ENCODE data around the gene TOMM40.
A peak's percentile ranks its signal among the peaks of the same experiment; 100 is the strongest.

Gene TOMM40

DNA sequence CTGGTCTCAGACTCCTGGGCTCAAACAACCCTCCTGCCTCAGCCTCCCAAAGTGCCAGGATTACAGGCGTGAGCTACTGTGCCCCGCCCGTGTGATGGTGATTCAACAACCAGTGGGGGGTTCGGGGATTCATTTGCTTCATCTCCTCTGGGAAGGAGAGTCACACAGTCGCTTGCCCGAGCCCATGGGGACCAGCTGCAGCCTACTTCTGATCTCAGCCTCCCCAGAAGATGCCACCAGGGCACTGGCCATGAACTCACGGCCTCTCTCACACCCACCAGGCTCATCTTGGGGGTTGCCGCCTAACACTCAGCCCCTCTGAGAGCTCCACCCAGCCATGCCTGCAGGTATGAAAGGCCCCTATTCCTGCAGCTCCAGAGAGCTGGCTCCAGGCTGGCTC lies 6.8 kb downstream of the TOMM40 start:
- Histone ChIP-seq H2BK12ac (ENCODE audit: low read length) (no peak overlapping the region), H3K4me2 (ENCODE audit: insufficient read depth, low read length, poor library complexity, severe bottlenecking) (no peak overlapping the region), H2BK5ac (ENCODE audit: low read length) (peak overlapping the region; percentile 78), H3K79me1 (ENCODE audit: low read depth, low read length) (peaks cover 15% of the 10 kb centered on the region), H2BK120ac (ENCODE audit: low read depth, low read length) (no peak overlapping the region), H3K4ac (ENCODE audit: low read length) (no peak overlapping the region), H2BK15ac (ENCODE audit: low read length) (no peak overlapping the region), H3K4me1 (ENCODE audit: control insufficient read depth in 2 of 2, insufficient read depth in 1 of 2, low read depth in 1 of 2, low read length in 2 of 2) (no peaks in the 10 kb centered on the region), H3K27me3 (ENCODE audit: control insufficient read depth in 3 of 3, insufficient read depth in 3 of 3, low read depth in 1 of 3, low read length in 3 of 3) (no peaks in the 10 kb centered on the region), H3K18ac (ENCODE audit: low read length) (no peak overlapping the region), H3K4me3 (ENCODE audit: low read length in 2 of 2) (no peak overlapping the region), H3K36me3 (replicated peaks in 1 of 2; ENCODE audit: control insufficient read depth in 2 of 2, insufficient read depth in 2 of 2, low read length in 2 of 2) (peaks cover 55 to 91% of the 10 kb centered on the region in 2 donors), H3K23ac (ENCODE audit: low read depth, low read length, poor library complexity) (no peak overlapping the region), H3K9me3 (replicated peaks in 1 of 2; ENCODE audit: control insufficient read depth in 2 of 2, insufficient read depth in 1 of 2, low read depth in 1 of 2, low read length in 2 of 2) (peaks cover 0 to 2% of the 10 kb centered on the region in 2 donors), H3K27ac (replicated peaks; ENCODE audit: low read length) (no peak overlapping the region), H3K14ac (ENCODE audit: low read length) (no peak overlapping the region), H3K9ac (ENCODE audit: low read depth, low read length, poor library complexity) (no peak overlapping the region), H4K91ac (ENCODE audit: low read depth, low read length, poor library complexity) (no peak overlapping the region), H2AK5ac (ENCODE audit: low read depth, low read length) (no peak overlapping the region), H4K8ac (ENCODE audit: low read depth, low read length) (no peak overlapping the region), H2AFZ (ENCODE audit: low read length) (no peak overlapping the region)
- WGBS, 2 donors (ENCODE audit: extremely low coverage in 2 of 2, insufficient read length in 2 of 2, insufficient replicate concordance in 1 of 2), result no CpG with 5 or more reads among the region's 8 CpGs
- DNase-seq (ENCODE audit: low spot score), result no peak

DNA sequence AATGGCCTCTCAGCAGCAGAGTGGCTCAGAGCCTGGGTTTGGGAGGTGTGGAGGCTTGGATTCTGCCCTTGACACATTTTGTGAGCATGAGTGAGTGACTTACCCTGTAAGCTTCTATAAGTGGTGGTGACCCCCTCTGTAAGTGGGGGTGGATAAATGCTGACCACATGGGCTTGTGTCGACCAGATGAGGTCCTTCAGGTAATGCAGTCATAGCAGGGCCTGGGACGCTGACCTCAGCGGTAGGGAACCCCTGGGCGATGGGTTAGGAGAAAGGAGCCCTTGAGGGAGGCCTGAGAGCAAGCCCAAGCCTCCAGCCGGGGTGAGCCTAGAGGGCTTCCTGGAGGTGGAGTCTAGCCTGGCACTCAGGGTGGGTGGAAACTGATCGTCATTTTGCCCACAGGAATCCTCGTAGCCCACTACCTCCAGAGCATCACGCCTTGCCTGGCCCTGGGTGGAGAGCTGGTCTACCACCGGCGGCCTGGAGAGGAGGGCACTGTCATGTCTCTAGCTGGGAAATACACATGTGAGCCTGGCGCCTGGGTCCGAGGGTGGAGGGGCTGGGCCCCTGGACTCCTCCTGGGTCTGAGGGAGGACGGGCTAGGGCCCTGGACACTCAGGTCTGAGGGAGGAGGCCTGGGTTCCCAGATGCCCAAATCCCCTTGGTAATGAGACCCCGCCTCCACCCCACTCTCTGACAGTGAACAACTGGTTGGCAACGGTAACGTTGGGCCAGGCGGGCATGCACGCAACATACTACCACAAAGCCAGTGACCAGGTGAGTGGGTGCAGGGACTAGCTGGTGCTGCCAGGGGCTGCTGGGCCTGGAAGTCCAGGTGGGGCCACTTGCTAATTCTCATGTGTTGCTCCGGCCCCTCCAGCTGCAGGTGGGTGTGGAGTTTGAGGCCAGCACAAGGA lies 9.5 kb downstream of the TOMM40 start:
- H2AK5ac ChIP-seq (ENCODE audit: low read depth, low read length), result no peak overlapping the region
- peaks cover 0 to 2% of the 10 kb centered on the region in 2 donors for H3K9me3 ChIP-seq (replicated peaks in 1 of 2; ENCODE audit: control insufficient read depth in 2 of 2, insufficient read depth in 1 of 2, low read depth in 1 of 2, low read length in 2 of 2)
- H2BK15ac ChIP-seq (ENCODE audit: low read length), result no peak overlapping the region
- H3K23ac ChIP-seq (ENCODE audit: low read depth, low read length, poor library complexity), result no peak overlapping the region
- H3K27ac ChIP-seq (replicated peaks; ENCODE audit: low read length), result no peak overlapping the region
- no peak overlapping the region for H2BK120ac ChIP-seq (ENCODE audit: low read depth, low read length)
- peaks cover 4 to 11% of the 10 kb centered on the region in 2 donors for H3K4me1 ChIP-seq (ENCODE audit: control insufficient read depth in 2 of 2, insufficient read depth in 1 of 2, low read depth in 1 of 2, low read length in 2 of 2)
- no peak overlapping the region for H3K4me3 ChIP-seq (ENCODE audit: low read length in 2 of 2)
- no peak overlapping the region for H2BK12ac ChIP-seq (ENCODE audit: low read length)
- H3K9ac ChIP-seq (ENCODE audit: low read depth, low read length, poor library complexity), result no peak overlapping the region
- no peak overlapping the region for H3K18ac ChIP-seq (ENCODE audit: low read length)
- H3K79me1 ChIP-seq (ENCODE audit: low read depth, low read length), result peaks cover 6% of the 10 kb centered on the region
- H2AFZ ChIP-seq (ENCODE audit: low read length), result no peak overlapping the region
- no peak overlapping the region for H3K14ac ChIP-seq (ENCODE audit: low read length)
- no peak overlapping the region for H3K4me2 ChIP-seq (ENCODE audit: insufficient read depth, low read length, poor library complexity, severe bottlenecking)
- H3K36me3 ChIP-seq (replicated peaks in 1 of 2; ENCODE audit: control insufficient read depth in 2 of 2, insufficient read depth in 2 of 2, low read length in 2 of 2), result peaks cover 33 to 67% of the 10 kb centered on the region in 2 donors
- H4K8ac ChIP-seq (ENCODE audit: low read depth, low read length), result no peak overlapping the region
- no peak overlapping the region for H3K4ac ChIP-seq (ENCODE audit: low read length)
- WGBS, 2 donors (ENCODE audit: extremely low coverage in 2 of 2, insufficient read length in 2 of 2, insufficient replicate concordance in 1 of 2), result no CpG with 5 or more reads among the region's 19 CpGs
- no peak for DNase-seq (ENCODE audit: low spot score)
- no peak overlapping the region for H4K91ac ChIP-seq (ENCODE audit: low read depth, low read length, poor library complexity)
- H3K27me3 ChIP-seq (ENCODE audit: control insufficient read depth in 3 of 3, insufficient read depth in 3 of 3, low read depth in 1 of 3, low read length in 3 of 3), result no peaks in the 10 kb centered on the region
- H2BK5ac ChIP-seq (ENCODE audit: low read length), result no peak overlapping the region

DNA sequence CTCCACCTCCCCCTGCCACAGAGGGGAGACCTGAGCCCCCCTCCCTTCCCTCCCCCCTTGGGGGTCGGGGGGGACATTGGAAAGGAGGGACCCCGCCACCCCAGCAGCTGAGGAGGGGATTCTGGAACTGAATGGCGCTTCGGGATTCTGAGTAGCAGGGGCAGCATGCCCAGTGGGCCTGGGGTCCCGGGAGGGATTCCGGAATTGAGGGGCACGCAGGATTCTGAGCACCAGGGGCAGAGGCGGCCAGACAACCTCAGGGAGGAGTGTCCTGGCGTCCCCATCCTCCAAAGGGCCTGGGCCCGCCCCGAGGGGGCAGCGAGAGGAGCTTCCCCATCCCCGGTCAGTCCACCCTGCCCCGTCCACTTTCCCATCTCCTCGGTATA lies 12.2 kb downstream of the TOMM40 start:
- no peaks in the 10 kb centered on the region for H3K27me3 ChIP-seq (ENCODE audit: control insufficient read depth in 3 of 3, insufficient read depth in 3 of 3, low read depth in 1 of 3, low read length in 3 of 3)
- H2BK12ac ChIP-seq (ENCODE audit: low read length), result no peak overlapping the region
- H4K91ac ChIP-seq (ENCODE audit: low read depth, low read length, poor library complexity), result no peak overlapping the region
- no peak overlapping the region for H3K4me3 ChIP-seq (ENCODE audit: low read length in 2 of 2)
- H3K36me3 ChIP-seq (replicated peaks in 1 of 2; ENCODE audit: control insufficient read depth in 2 of 2, insufficient read depth in 2 of 2, low read length in 2 of 2), result peaks cover 16 to 41% of the 10 kb centered on the region in 2 donors
- peaks cover 5 to 21% of the 10 kb centered on the region in 2 donors for H3K4me1 ChIP-seq (ENCODE audit: control insufficient read depth in 2 of 2, insufficient read depth in 1 of 2, low read depth in 1 of 2, low read length in 2 of 2)
- H3K18ac ChIP-seq (ENCODE audit: low read length), result no peak overlapping the region
- H3K27ac ChIP-seq (replicated peaks; ENCODE audit: low read length), result no peak overlapping the region
- no peak overlapping the region for H2AK5ac ChIP-seq (ENCODE audit: low read depth, low read length)
- H2BK120ac ChIP-seq (ENCODE audit: low read depth, low read length), result no peak overlapping the region
- no peak overlapping the region for H3K4ac ChIP-seq (ENCODE audit: low read length)
- H2BK5ac ChIP-seq (ENCODE audit: low read length), result no peak overlapping the region
- no peak overlapping the region for H3K14ac ChIP-seq (ENCODE audit: low read length)
- H3K79me1 ChIP-seq (ENCODE audit: low read depth, low read length), result peaks cover 5% of the 10 kb centered on the region
- H2AFZ ChIP-seq (ENCODE audit: low read length), result no peak overlapping the region
- H3K9ac ChIP-seq (ENCODE audit: low read depth, low read length, poor library complexity), result no peak overlapping the region
- no peak overlapping the region for H3K4me2 ChIP-seq (ENCODE audit: insufficient read depth, low read length, poor library complexity, severe bottlenecking)
- DNase-seq (ENCODE audit: low spot score), result no peak
- no peaks in the 10 kb centered on the region for H3K9me3 ChIP-seq (replicated peaks in 1 of 2; ENCODE audit: control insufficient read depth in 2 of 2, insufficient read depth in 1 of 2, low read depth in 1 of 2, low read length in 2 of 2)
- no peak overlapping the region for H2BK15ac ChIP-seq (ENCODE audit: low read length)
- no peak overlapping the region for H4K8ac ChIP-seq (ENCODE audit: low read depth, low read length)
- no CpG with 5 or more reads among the region's 15 CpGs for WGBS, 2 donors (ENCODE audit: extremely low coverage in 2 of 2, insufficient read length in 2 of 2, insufficient replicate concordance in 1 of 2)
- H3K23ac ChIP-seq (ENCODE audit: low read depth, low read length, poor library complexity), result no peak overlapping the region

DNA sequence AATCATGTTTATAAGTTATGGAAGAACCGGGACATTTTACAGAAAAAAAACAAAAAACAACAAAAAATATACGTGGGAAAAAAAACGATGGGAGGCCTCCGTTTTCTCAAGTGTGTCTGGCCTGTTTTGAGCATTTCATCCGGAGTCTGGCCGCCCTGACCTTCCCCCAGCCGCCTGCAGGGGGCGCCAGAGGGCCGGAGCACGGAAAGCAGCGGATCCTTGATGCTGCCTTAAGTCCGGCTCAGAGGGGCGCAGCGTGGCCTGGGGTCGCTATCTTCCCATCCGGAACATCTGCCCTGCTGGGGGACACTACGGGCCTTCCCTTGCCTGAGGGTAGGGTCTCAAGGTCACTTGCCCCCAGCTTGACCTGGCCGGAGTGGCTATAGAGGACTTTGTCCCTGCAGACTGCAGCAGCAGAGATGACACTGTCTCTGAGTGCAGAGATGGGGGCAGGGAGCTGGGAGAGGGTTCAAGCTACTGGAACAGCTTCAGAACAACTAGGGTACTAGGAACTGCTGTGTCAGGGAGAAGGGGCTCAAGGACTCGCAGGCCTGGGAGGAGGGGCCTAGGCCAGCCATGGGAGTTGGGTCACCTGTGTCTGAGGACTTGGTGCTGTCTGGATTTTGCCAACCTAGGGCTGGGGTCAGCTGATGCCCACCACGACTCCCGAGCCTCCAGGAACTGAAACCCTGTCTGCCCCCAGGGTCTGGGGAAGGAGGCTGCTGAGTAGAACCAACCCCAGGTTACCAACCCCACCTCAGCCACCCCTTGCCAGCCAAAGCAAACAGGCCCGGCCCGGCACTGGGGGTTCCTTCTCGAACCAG lies 12.8 kb downstream of the TOMM40 start:
- H3K36me3 ChIP-seq (replicated peaks in 1 of 2; ENCODE audit: control insufficient read depth in 2 of 2, insufficient read depth in 2 of 2, low read length in 2 of 2), result peaks cover 17 to 39% of the 10 kb centered on the region in 2 donors
- DNase-seq (ENCODE audit: low spot score), result peak; percentile 71

More for the DNA sequence above, 12.8 kb downstream of the TOMM40 start:
- Histone ChIP-seq H3K79me1 (ENCODE audit: low read depth, low read length) (peaks cover 5% of the 10 kb centered on the region), H3K4me1 (ENCODE audit: control insufficient read depth in 2 of 2, insufficient read depth in 1 of 2, low read depth in 1 of 2, low read length in 2 of 2) (peaks cover 5 to 21% of the 10 kb centered on the region in 2 donors), H4K8ac (ENCODE audit: low read depth, low read length) (no peak overlapping the region), H3K4ac (ENCODE audit: low read length) (no peak overlapping the region), H3K9ac (ENCODE audit: low read depth, low read length, poor library complexity) (no peak overlapping the region), H3K23ac (ENCODE audit: low read depth, low read length, poor library complexity) (peak overlapping the region; percentile 80), H3K18ac (ENCODE audit: low read length) (peak overlapping the region; percentile 44), H3K27ac (replicated peaks; ENCODE audit: low read length) (peak overlapping the region; percentile 29), H2AFZ (ENCODE audit: low read length) (peak overlapping the region; percentile 67), H2AK5ac (ENCODE audit: low read depth, low read length) (peak overlapping the region; percentile 97), H4K91ac (ENCODE audit: low read depth, low read length, poor library complexity) (no peak overlapping the region), H2BK15ac (ENCODE audit: low read length) (peak overlapping the region; percentile 91), H3K27me3 (ENCODE audit: control insufficient read depth in 3 of 3, insufficient read depth in 3 of 3, low read depth in 1 of 3, low read length in 3 of 3) (no peaks in the 10 kb centered on the region), H3K14ac (ENCODE audit: low read length) (no peak overlapping the region), H2BK120ac (ENCODE audit: low read depth, low read length) (peak overlapping the region; percentile 49), H2BK12ac (ENCODE audit: low read length) (no peak overlapping the region), H3K4me3 (ENCODE audit: low read length in 2 of 2) (no peak overlapping the region), H2BK5ac (ENCODE audit: low read length) (no peak overlapping the region), H3K9me3 (replicated peaks in 1 of 2; ENCODE audit: control insufficient read depth in 2 of 2, insufficient read depth in 1 of 2, low read depth in 1 of 2, low read length in 2 of 2) (no peaks in the 10 kb centered on the region), H3K4me2 (ENCODE audit: insufficient read depth, low read length, poor library complexity, severe bottlenecking) (no peak overlapping the region)
- WGBS, 2 donors (ENCODE audit: extremely low coverage in 2 of 2, insufficient read length in 2 of 2, insufficient replicate concordance in 1 of 2), result no CpG with 5 or more reads among the region's 24 CpGs

All from neuronal stem cell (in vitro differentiated cells).